HK-2 (cell line): Measurements from ENCODE around the gene CCDC7.
A peak's percentile ranks its signal among the peaks of the same experiment; 100 is the strongest.
"Not testable (repeated sequence)": the region's sequence is repeated elsewhere in the genome, so short reads cannot be mapped to it uniquely, and the experiment has no call there.

Experiments
- DNase-seq: peaks from one replicate; pipeline ENCODE4 v3.0.0-alpha.2; 2018; ENCODE audit not compliant: unreplicated experiment

CCDC7 gene

DNA sequence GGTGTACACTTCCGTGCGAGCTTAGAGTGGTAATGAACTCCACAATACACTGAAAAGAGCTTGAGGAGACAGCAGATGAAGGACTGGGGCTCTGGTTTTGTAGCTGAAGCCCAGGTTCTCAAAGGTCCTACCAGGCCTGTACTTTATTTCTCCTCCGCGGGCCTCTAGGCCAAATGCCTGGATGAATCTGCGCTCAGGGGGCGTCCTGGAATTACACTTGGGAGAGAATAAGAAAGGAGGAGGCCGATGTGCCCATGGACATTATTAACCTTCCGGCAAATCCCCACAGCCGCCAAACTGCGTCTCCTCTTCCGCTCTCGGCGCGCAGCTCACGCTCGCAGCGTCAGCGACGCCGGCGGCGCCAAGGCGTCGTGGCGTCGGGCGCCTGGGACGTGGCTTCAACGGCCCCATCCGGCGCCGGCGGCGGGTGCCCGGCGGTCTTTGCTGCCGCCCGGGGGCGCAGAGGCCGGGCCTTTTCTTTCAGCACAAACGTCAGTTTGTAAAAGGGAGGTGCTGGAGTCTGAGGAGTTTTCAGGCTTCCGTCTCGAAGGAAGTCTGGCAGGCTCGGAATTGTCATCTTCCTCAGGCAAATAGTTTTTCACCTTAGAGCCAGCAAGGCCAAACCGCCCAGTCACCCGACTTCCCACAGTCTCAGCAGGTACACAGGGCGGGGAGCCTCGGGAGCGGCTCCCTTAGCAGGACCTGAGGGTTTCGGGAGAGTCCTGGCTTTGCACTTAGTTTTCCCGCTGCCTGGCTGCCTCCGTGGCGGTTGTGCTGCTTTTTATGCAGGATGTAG is at the start of gene CCDC7:
Gene CCDC7 (plus strand): TSS at position 401 of the 796 bp plus-strand sequence. CDS start 5,503 bp downstream, outside the sequence.
- peak; percentile 78 for DNase-seq

DNA sequence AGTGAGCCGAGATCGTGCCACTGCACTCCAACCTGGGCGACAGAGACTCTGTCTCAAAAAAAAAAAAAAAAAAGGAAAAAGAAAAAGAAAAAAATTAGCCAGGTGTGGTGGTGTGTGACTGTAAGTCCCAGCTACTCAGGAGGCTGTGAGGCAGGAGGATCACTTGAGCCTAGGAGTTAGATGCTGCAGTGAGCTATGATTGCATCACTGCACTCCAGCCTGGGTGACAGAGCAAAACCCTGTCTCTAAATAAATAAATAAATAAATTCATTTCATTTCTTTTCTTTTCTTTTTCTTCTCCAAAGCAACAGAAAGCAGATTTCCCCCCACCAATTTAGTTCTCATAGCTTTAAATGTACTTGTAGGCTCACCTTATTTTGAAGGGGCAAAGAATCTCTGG is 48.8 kb upstream of the CCDC7 start:
- DNase-seq = not testable (repeated sequence)

DNA sequence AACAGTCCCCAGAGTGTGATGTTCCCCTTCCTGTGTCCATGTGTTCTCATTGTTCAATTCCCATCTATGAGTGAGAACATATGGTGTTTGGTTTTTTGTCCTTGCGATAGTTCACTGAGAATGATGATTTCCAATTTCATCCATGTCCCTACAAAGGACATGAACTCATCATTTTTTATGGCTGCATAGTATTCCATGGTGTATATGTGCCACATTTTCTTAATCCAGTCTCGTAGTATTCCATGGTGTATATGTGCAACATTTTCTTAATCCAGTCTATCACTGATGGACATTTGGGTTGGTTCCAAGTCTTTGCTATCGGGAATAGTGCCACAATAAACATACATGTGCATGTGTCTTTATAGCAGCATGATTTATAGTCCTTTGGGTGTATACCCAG is 46.2 kb upstream of the CCDC7 start:
- DNase-seq = not testable (repeated sequence)

DNA sequence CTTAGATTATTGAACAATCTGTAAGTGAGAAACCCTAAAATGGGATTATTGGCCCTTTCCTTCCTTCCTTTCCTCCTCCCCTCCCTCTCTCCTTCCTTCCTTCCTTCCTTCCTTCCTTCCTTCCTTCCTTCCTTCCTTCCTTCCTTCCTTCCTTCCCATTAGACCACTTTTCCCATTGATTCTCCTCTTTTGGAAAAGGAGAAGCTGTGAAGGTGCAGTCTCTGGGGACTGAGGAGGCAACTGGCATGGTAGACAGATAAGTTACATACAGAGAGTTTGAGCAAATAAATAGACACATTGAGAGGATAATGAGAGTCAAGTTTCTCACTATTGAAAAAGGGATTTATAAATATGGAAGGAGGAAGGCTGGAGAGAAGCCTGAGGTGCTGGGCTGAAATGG is 45.0 kb upstream of the CCDC7 start:
- DNase-seq = no peak

DNA sequence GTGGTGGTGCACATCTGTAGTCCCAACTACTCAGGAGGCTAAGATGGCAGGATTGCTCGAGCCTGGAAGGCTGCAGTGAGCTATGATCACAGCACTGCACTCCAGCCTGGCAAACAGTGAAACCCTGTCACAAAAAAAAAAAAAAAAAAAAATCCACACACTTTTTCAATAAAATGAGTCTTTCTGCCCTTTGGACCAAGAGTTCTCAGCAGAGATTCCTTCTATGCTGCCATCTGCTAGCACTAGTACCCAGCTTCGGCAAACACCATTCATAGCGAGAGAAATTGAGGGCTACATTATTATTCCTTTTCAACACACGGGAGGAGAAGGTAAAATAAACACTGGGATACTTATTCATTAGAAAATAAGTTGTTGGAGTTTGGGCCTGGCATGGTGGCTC is 43.4 kb upstream of the CCDC7 start:
- DNase-seq = no peak

DNA sequence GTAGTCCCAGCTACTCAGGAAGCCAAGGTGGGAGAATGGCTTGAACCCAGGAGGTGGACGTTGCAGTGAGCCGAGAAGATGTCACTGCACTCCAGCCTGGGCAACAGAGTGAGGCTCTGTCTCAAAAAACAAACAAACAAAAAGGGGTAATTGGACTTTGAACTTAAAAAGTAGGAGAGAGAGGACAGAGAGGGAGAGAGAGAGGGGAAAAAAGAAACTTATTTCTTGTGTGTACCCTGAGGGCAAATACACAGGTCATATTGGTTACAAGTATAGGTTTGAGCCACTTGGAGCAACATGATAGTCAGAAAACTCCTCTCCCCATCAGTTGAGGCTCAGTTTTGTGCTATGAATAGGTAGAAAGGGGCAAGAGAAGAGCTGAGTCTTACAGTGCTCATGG is 42.8 kb upstream of the CCDC7 start:
- DNase-seq = no peak

DNA sequence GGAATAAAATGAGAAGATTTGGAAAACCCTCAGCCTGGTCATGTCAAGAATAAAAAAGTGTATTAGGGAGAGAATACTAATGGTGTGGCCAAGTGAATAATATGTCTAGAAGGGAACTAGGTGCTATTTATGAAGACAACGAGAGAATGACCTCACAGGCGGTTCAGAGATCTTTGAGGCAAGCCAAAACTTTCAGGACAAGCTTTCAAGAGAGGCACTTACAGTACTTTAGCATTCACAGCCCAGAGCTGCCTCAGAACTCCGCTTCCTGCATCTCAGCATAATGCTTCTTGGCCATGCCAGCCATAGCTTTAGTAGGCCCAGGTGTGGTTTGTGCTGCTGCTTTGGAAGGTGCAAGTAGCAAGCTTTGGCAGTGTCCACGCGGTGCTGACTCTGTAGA is 37.2 kb upstream of the CCDC7 start:
- no peak for DNase-seq

DNA sequence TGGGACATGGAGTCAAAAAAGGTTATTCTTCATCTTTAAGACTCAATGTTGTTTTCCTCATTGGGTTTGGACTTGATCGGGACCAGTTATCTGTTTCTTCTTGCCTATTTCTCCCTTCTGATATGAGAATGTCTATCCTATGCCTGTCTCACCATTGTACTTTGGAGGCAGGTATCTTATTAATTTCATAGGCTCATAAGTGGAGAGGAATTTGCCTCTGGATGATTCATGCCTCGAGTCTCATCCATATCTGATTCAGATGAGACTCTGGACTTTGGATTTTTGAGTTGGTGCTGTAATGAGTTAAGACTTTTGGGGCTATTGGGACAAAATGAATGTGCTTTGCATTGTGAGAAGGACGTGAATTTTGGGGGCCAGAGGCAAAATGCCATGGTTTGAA is 36.2 kb upstream of the CCDC7 start:
- no peak for DNase-seq

DNA sequence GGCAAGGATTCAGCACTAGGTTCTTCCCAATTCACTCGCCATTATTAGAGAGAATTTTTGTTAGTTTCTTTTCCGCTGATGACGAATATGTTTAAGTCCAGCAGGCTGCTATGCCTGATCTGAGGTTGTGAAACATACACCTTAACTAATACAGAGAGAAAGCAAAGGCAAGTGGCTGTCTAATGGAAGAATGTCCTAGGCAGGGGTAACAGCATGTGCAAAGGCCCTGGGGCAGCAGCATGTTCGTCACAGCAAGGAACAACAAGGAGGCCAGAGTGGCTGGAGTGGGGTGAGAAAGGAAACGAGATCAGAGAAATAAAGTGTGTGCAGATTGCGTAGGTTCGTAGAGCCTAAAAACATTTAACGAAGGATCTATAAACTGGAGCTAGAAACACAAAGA is 35.4 kb upstream of the CCDC7 start:
- DNase-seq = no peak

DNA sequence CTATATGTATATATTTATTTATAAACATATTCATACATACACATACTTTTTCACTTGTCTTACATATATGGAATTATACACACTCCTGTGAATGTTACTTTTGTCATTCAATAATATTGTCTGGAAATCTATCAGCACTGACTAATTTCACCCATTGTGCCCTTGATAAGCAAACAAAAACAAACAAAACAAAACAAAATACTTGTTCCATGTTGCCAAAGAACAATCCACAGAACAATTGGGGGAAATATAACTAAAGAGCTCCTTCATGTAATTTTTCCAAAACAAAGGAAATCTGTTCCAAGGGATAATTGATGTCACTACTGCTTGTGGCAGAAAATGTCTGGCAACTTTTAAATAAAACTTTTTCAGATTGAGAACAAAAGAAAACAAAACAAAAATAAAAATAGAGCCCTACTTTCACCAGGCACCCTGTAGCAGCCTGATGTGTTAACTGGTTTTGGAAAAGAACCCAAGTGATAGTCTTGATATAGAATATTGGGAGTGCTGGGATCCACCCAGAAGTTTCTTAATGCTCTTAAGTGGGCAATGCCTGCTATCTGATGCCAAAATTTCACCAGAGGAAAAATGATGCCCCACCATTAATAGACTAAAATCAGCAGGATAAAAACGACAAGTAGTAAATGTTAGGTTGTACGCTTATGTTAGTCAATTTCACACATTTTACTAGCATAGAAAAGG is 34.0 kb upstream of the CCDC7 start:
- DNase-seq = no peak

DNA sequence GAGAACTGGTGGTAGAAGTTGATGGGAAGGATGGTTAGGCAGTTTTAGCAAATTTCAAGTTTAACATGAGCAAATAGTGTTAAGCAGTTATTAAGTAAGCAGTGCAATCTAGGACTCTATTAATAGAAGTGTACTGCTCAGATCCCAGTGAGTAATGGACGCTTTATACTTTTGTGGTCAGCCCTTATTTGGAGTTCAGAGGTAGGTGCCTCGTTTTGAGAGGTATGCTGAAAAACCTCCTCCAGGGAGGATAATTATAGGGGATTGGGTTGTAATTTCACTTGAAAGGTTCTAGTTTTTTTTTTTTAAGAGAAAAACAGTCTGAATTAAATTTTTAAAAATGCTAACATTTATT is 33.5 kb upstream of the CCDC7 start:
- no peak for DNase-seq

DNA sequence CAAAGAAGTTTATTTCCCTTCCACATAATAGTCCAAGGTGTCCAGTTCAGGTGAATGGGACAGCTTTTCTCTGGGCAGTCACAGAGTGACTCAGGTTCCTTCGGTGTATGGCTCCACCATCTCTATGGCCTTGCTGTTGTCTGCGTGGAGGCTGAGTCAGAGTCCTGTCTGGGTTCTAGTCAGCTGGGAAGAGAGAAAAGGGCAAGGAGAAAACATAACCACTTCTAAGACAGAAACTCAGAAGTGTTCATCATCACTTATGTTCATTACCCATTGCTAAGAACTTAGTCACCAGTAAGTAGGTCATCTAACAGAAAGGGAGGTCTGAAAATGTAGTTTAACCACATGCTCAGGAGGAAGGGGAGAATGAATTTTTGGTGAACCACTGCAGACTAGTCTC is 32.4 kb upstream of the CCDC7 start:
- DNase-seq = peak; percentile 52

DNA sequence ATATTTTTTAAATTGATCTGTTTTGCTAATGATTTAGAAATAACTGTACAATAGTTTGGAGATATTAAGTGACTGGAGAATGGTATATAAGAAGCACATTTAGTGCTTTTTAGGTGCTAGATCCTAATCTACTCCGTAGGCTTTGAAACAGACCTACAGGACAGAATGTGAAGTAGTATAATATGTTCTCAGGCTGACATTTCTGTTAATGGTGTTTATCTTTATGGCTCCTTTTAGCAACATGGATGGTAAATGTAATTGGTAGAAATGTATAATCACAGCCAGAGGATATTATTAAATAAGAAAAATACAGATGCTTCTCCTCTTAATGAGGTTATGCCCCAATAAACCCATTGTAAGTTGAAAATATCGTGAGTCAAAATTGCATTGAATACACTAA is 30.6 kb upstream of the CCDC7 start:
- DNase-seq = no peak

DNA sequence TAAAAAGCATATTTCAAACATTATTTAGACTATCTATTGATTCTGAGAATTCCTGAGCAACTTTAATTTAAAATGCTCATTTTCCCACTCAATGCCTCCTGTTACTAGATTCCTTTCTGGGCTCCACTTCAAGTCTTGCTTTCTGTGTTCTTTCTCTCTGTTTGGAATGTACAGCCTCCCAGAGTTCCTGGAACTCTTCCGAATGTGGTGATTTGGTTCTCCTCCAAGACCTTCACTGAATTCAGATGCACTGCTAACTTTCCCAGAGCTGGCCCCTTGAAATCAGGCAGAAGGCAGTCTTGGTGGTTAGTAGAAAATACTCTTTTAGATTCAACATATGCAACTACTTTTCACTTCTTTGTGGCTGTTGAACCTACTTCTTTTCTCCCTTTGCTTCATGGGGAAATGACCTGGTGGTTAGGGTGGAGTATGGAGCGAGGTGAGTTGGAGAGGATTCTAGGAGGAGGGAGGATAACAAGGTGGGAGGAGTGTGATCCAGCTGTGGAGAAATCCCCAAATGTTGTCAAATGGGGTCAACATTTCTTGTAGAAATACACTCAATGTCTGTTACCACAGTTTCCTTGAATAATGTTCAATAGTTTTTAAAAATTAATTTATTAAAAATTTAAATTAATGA is 27.9 kb upstream of the CCDC7 start:
- DNase-seq = no peak

DNA sequence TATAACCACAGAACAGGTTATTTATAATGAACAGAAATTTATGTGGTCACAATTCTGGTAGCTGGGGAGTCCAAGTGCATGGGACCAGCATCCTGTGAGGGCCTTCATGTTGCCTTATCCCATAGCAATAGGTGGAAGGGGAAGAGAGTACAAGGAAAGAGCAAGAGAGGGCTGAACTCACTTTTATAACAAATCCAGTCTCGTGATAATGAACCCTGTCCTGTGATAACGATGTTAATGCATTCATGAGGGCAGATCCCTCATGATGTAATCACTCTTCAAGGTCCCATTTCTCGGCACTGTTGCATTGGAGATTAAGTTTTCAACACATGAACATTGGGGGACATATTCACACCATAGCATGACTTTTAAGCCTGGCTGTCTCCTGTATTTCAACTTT is 27.4 kb upstream of the CCDC7 start:
- no peak for DNase-seq

DNA sequence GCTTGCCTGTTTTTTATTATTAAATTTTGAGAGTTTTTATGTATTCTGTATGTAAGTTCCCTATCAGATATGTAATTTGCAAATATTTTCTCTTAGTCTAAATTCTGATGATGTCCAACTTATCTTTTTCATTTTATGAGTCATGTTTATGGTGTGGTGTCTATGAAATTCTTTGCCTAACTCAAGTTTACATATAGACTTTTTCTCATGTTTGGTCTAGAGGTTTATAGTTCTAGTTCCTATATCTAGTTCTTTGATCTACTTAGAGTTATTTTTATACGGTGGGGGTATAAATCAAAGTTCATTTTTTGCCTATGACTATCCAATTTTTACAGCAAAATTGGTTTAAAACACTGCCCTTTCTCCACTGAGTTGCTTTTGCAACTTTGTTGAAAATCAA is 26.3 kb upstream of the CCDC7 start:
- no peak for DNase-seq

DNA sequence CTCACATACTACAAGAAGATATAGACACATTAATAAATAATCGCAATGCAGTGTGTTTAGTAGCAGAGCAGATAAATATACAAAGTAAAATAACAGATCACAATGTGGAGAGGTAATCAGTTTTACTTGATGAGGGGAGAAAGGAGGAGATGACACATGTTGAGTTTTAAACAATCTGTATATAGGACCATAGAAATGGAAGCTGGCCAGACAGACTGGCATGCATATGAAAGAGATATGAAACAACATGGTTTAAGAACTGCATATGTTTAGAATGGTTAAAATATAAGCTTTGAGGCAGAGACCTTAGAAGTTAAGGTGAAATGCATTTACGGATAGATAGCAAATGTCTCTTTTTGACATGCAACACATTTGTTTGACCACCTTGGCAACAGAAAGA is 19.8 kb upstream of the CCDC7 start:
- DNase-seq = no peak

DNA sequence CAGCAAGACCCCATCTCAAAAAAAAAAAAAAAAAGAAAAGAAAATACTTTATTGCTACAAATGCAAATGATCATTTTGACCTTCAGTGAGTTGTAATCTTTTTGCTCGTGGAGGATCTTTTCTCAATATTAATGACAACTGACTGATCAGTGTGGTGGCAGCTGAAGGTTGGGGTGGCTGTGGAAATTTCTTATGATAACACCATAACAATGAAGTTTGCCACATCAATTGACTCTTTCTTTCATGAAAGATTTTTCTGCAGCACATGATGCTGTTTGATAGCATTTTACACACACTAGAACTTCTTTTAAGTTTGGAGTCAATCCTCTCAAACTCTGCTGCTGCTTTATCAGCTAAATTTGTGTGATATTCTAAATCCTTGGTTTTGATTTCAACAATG is 12.4 kb upstream of the CCDC7 start:
- no peak for DNase-seq

DNA sequence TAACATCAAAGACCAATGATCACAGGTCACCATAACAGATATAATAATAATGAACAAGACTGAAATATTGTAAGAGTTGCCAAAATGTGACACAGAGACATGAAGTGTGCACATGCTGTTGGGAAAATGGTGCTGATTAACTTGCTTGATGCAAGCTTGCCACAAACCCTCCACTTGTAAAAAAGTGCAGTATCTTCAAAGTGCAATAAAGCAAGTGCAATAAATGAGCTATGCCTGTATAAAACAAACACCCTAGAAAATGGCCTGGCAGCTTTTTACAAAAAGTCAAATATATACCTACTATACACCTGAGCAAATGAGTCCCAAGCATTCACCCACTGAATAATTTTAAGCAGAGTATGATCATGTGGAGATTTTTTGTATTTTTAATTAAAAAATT is 9.7 kb upstream of the CCDC7 start:
- DNase-seq = no peak

DNA sequence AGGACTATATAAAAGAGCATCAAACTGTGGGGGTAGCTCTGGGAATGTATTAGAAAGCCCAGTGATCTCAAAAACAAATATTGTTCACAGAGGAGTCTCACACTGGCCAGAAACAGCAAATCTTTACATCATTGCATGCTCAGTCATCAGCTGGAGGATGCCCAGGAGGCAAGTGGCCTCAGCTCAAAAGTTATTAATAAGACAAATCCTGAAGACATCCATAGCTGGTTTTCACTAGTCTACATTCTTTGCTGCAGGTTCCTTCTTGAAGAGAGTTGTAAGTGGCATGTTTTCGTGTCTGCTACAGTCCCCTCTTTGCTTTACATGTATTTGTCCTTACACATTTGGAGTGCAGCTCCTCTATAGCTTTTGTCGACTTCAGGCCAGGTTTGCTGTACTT is 8.6 kb upstream of the CCDC7 start:
- no peak for DNase-seq

DNA sequence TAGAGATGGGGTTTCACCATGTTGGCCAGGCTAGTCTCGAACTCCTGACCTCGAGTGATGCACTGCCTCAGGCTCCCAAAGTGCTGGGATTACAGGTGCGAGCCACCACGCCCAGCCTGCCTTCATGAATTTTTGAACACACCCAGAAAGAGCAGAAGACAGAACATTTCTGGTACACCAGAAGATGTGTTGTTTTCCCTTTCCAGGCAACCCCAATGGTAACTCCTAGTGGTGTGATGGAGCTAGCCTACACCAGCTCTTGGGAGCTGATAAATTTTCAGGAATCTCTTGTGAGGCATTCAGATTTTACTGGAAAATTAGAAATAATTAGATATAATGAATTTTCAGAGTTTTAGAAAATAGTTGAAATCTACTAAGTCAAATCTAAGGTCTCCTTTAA is 904 bp upstream of the CCDC7 start:
- no peak for DNase-seq

DNA sequence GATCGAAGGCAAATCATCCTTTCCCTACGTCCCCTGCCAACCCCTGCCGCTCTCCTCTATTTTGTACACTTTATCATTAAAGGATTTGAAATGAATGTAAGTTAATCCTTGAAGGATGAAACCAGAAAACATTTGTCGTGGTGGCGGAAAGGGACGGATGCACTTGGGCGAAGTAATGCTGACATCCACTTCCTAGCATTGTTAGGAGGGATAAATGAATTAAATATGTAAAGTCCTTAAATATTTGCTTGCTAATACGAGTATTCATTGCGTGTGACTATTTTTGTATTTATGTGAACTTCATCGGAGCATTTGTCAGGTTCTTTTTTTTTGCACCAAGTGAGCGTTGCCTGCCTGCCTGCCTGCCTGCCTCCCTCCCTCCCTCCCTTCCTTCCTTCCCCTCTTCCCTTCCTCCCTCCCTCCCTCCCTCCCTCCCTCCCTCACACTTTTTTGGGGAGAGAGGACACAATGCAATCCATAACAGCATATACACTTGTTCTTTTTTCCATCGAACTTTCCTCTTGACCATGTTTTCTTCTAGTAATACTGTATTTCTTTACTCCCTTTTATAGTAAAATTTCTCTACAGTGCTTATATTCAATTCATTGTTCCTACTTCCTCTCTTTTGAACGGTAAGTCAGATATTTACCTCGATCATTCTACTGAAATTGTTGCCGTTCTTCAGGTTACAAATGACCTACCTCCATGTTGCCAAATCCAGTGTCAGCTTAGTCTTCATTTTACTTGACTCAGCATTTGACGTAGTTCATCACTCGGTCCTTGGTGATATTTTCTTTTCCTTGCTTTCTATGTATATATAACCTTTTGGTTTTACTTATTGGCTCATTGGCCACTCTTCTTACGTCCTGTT is 831 bp downstream of the CCDC7 start:
- no peak for DNase-seq
